Esophagus muscularis mucosa (tissue), 4 donors: ENCODE results near the gene HOXA4. TPM values are rescaled to one million over a fixed set of nuclear protein-coding genes. Genes with fewer than 3 reads are reported as not detected.

ENCODE experiments used
- DNase-seq: peaks from one replicate; pipeline ENCODE4 v3.0.0-alpha.2; 2017; ENCODE audit errors: extremely low spot score
- H3K27ac ChIP-seq, 4 donors: fragments of 200-600 bp; sonication (generic); replicated peaks in 1 of 4; 1 replicate in 3 of 4; 2 replicates in 1 of 4; pipeline ENCODE4 v1.5.1; 2016 to 2019; ENCODE audit warnings: mild to moderate bottlenecking in 1 of 4
- H3K27me3 ChIP-seq, 4 donors: fragments of 200-600 bp; sonication (generic); one replicate each; pipeline versions ENCODE4 v1.5.1 to v1.6.0; 2016 to 2019
- H3K36me3 ChIP-seq, 4 donors: fragments of 200-600 bp; sonication (generic); one replicate each; pipeline ENCODE4 v1.5.1; 2016 to 2019
- H3K4me1 ChIP-seq, 4 donors: fragments of 200-600 bp; sonication (generic); one replicate each; pipeline ENCODE4 v1.5.1; 2016 to 2019
- H3K4me3 ChIP-seq, 4 donors: fragments of 200-600 bp; sonication (generic); 1 replicate in 2 of 4; 2 replicates in 2 of 4; pipeline ENCODE4 v1.5.1; 2016 to 2019; ENCODE audit warnings: mild to moderate bottlenecking in 4 of 4, moderate library complexity in 1 of 4
- H3K9me3 ChIP-seq, 4 donors: fragments of 200-600 bp; sonication (generic); 1 replicate in 3 of 4; 2 replicates in 1 of 4; pipeline ENCODE4 v1.5.1; 2016 to 2019
- CTCF ChIP-seq, 3 experiments: fragments of 200-600 bp in 2 of 3; fragments of 450-650 bp in 1 of 3; sonication (generic) in 2 of 3; IDR thresholded peaks; one replicate each; pipeline ENCODE4 v1.5.1; 2017 to 2019; ENCODE audit warnings: antibody characterized with exemption in 3 of 3, mild to moderate bottlenecking in 2 of 3, moderate library complexity in 1 of 3
- EP300 ChIP-seq: sonication (generic); formaldehyde crosslinking; IDR thresholded peaks from one replicate; pipeline ENCODE4 v1.6.1; 2017; ENCODE audit warnings: antibody characterized with exemption
- POLR2A ChIP-seq: fragments of 450-650 bp; IDR thresholded peaks from one replicate; pipeline ENCODE4 v1.6.1; 2017; ENCODE audit warnings: antibody characterized with exemption, moderate library complexity, mild to moderate bottlenecking, low read depth
- POLR2AphosphoS5 ChIP-seq, 2 donors: sonication (generic); formaldehyde crosslinking; IDR thresholded peaks; one replicate each; pipeline ENCODE4 v1.6.1; 2017; ENCODE audit warnings: antibody characterized with exemption in 2 of 2
- WGBS: methylation state at CpG from one replicate; pipeline ENCODE4 v1.1.5; 2018; 5-methylcytosine and 5-hydroxymethylcytosine counted together
- intact Hi-C: fragments of 100-400 bp; cut with DNase I; formaldehyde crosslinking; loops from one replicate; pipeline ENCODE4 v1.15.1; 2023
- total RNA-seq, 4 donors: library from RNA; depleted of rRNA; stranded (reverse); fragments of >200 nt; gene quantifications; one replicate each; pipeline versions ENCODE4 v1.1.0 to v1.2.1, GENCODE V29; 2016

HOXA4 gene
- total RNA-seq, 4 donors from 2014 or later: 12.5 to 26.8 (median 18.1) TPM

GRCh38 chr7:27146491-27147198, 16.1 kb upstream of the HOXA4 start:
- peaks cover 6 to 66% (median 17%) of the 10 kb centered on the region in 4 donors for H3K27me3 ChIP-seq
- H3K4me3 ChIP-seq: no peak overlapping the region
- H3K36me3 ChIP-seq: no peaks in the 10 kb centered on the region
- WGBS: 81% methylated on average over 5 of the region's 5 CpGs
- peaks cover 35 to 45% (median 39%) of the 10 kb centered on the region in 4 donors for H3K4me1 ChIP-seq
- intact Hi-C loops: loop anchor here (10.0 kb wide), 2 partner anchors 122 to 942 kb away; partner anchors contain the start of genes CBX3 and HNRNPA2B1
- no peak overlapping the region for H3K27ac ChIP-seq
- H3K9me3 ChIP-seq: no peaks in the 10 kb centered on the region
- no peak for TF ChIP-seq POLR2AphosphoS5 (IDR thresholded peaks at IDR 0.05)
- TF ChIP-seq CTCF (IDR thresholded peaks at IDR 0.05): no peak
- no peak for TF ChIP-seq EP300
- TF ChIP-seq POLR2A: no peak
- no peak for DNase-seq

- Histone ChIP-seq H3K9me3 (no peaks in the 10 kb centered on the region), H3K36me3 (no peaks in the 10 kb centered on the region), H3K27me3 (peaks cover 0 to 59% (median 13%) of the 10 kb centered on the region in 4 donors), H3K4me3 (no peak overlapping the region), H3K27ac (no peak overlapping the region), H3K4me1 (peaks cover 28 to 38% (median 32%) of the 10 kb centered on the region in 4 donors)
- 77% methylated on average over 11 of the region's 11 CpGs for WGBS
- DNase-seq: no peak
- TF ChIP-seq POLR2AphosphoS5 (IDR thresholded peaks at IDR 0.05): no peak
- intact Hi-C loops: loop anchor here (10.0 kb wide), 2 partner anchors 121 to 941 kb away; partner anchors contain the start of genes CBX3 and HNRNPA2B1
Measured at GRCh38 chr7:27145914-27146412, 15.4 kb upstream of the HOXA4 start.

- 84% methylated on average over 43 of the region's 47 CpGs for WGBS
- intact Hi-C loops: loop anchor here (10.0 kb wide), 2 partner anchors 121 to 941 kb away; partner anchors contain the start of genes CBX3 and HNRNPA2B1
- TF ChIP-seq CTCF (IDR thresholded peaks at IDR 0.05) (no peak), EP300 (no peak), POLR2AphosphoS5 (IDR thresholded peaks at IDR 0.05) (no peak), POLR2A (no peak)
- Histone ChIP-seq H3K4me1 (peaks cover 22 to 32% (median 30%) of the 10 kb centered on the region in 4 donors), H3K36me3 (no peaks in the 10 kb centered on the region), H3K4me3 (peak overlapping the region in 1 of 4 donors; percentile 95), H3K27ac (no peak overlapping the region), H3K27me3 (peaks cover 0 to 55% (median 13%) of the 10 kb centered on the region in 4 donors), H3K9me3 (no peaks in the 10 kb centered on the region)
- no peak for DNase-seq
Measured at GRCh38 chr7:27145165-27145913, 14.8 kb upstream of the HOXA4 start.

- no peak for DNase-seq
- Histone ChIP-seq H3K36me3 (no peaks in the 10 kb centered on the region), H3K27ac (no peak overlapping the region), H3K27me3 (peaks cover 0 to 51% (median 13%) of the 10 kb centered on the region in 4 donors), H3K4me1 (peaks cover 21 to 32% (median 31%) of the 10 kb centered on the region in 4 donors), H3K4me3 (peak overlapping the region; percentile 83 to 96 (median 90)), H3K9me3 (no peaks in the 10 kb centered on the region)
- TF ChIP-seq POLR2AphosphoS5 (IDR thresholded peaks at IDR 0.05) (no peak), CTCF (IDR thresholded peaks at IDR 0.05) (no peak), EP300 (no peak), POLR2A (no peak)
- intact Hi-C loops: loop anchor here (10.0 kb wide), 2 partner anchors 120 to 940 kb away; partner anchors contain the start of genes CBX3 and HNRNPA2B1
- WGBS: 56% methylated on average over 30 of the region's 31 CpGs
Measured at GRCh38 chr7:27144781-27145164, 14.2 kb upstream of the HOXA4 start.
